GM23248 (cell line): ENCODE measurements around the gene HRC.

Experiments
- EZH2 ChIP-seq: fragments of 200-600 bp; sonication (generic); IDR thresholded peaks from 2 replicates; pipeline ENCODE4 v1.6.1; 2018; ENCODE audit warnings: antibody characterized with exemption, mild to moderate bottlenecking; ENCODE audit not compliant: insufficient read depth, poor library complexity, severe bottlenecking
- EZH2phosphoT487 ChIP-seq: fragments of 200-600 bp; sonication (generic); IDR thresholded peaks from 2 replicates; pipeline ENCODE4 v1.6.1; 2018; ENCODE audit warnings: antibody characterized with exemption, moderate library complexity, mild to moderate bottlenecking, low read depth; ENCODE audit not compliant: insufficient read depth

DNA sequence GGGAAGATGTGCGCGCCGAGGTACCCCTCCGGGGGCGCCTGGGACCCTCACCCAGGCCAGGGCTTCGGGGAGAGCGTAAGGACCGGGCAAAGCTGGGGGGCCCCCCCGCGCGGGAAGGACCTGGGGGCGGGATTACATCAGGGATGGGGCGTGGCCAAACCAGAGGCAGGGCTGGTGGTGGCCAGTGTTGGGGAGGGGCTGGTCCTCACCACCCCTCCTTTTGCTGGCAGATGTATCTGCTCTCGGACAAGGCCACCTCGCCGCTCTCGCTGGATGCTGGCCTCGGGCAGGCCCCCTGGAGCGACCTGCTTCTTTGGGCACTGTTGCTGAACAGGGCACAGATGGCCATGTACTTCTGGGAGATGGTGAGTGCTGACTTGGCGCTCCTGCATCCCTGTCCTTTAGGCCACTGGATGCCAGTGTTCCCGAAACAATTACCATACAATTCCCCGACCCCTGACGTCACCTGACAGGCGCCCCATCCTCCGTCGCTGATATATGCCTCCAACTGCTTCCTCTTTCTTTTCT, 27.7 kb upstream of the HRC start:
- TF ChIP-seq EZH2 (no peak), EZH2phosphoT487 (no peak)
